Neural progenitor cell (in vitro differentiated cells): ENCODE data around the gene NFATC1. TPM values are rescaled to one million over a fixed set of nuclear protein-coding genes. Genes with fewer than 3 reads are reported as not detected.

ENCODE experiments used
- DNase-seq: peaks from one replicate; pipeline ENCODE4 v3.0.0-alpha.2; 2016; ENCODE audit warnings: low spot score
- H2AFZ ChIP-seq: fragments of 200-600 bp; sonication (generic); replicated peaks from 2 replicates; pipeline ENCODE4 v1.6.1; 2016; ENCODE audit warnings: antibody characterized with exemption
- H3F3A ChIP-seq: fragments of 200-600 bp; sonication (generic); 2 replicates; pipeline ENCODE4 v1.6.1; 2016; ENCODE audit warnings: antibody characterized with exemption, low read depth
- H3K27ac ChIP-seq: fragments of 200-600 bp; sonication (generic); 2 replicates; pipeline ENCODE4 v1.5.1; 2016; ENCODE audit warnings: mild to moderate bottlenecking
- H3K27me3 ChIP-seq: fragments of 200-600 bp; sonication (generic); 2 replicates; pipeline ENCODE4 v1.6.1; 2016; ENCODE audit warnings: mild to moderate bottlenecking, moderate library complexity
- H3K36me3 ChIP-seq: fragments of 200-600 bp; sonication (generic); 2 replicates; pipeline ENCODE4 v1.5.1; 2016
- H3K4me1 ChIP-seq: fragments of 200-600 bp; sonication (generic); 2 replicates; pipeline ENCODE4 v1.6.1; 2016; ENCODE audit warnings: mixed run types
- H3K4me2 ChIP-seq: fragments of 200-600 bp; sonication (generic); 2 replicates; pipeline ENCODE4 v1.6.1; 2016
- H3K4me3 ChIP-seq: fragments of 200-600 bp; sonication (generic); 2 replicates; pipeline ENCODE4 v1.5.1; 2016
- H3K79me2 ChIP-seq: fragments of 200-600 bp; sonication (generic); 2 replicates; pipeline ENCODE4 v1.6.1; 2016; ENCODE audit warnings: low read depth
- H3K9ac ChIP-seq: fragments of 200-600 bp; sonication (generic); 2 replicates; pipeline ENCODE4 v1.6.1; 2016
- H3K9me3 ChIP-seq: fragments of 200-600 bp; sonication (generic); 2 replicates; pipeline ENCODE4 v1.5.1; 2016; ENCODE audit warnings: low read depth
- H4K20me1 ChIP-seq: fragments of 200-600 bp; sonication (generic); 2 replicates; pipeline ENCODE4 v1.6.1; 2016; ENCODE audit warnings: low read depth
- H3K27ac Mint-ChIP-seq: 3 replicates; pipeline ENCODE4 v1.8.0; 2021; ENCODE audit warnings: mixed read lengths
- H3K27me3 Mint-ChIP-seq: 2 replicates; pipeline ENCODE4 v1.8.0; 2022; ENCODE audit warnings: low read depth, mild to moderate bottlenecking, inconsistent platforms, moderate library complexity, mixed read lengths; ENCODE audit not compliant: insufficient read depth
- H3K36me3 Mint-ChIP-seq: 3 replicates; pipeline ENCODE4 v1.8.0; 2021; ENCODE audit warnings: mixed read lengths
- H3K4me1 Mint-ChIP-seq: 3 replicates; pipeline ENCODE4 v1.8.0; 2021; ENCODE audit warnings: mixed read lengths
- H3K4me3 Mint-ChIP-seq: 3 replicates; pipeline ENCODE4 v1.8.0; 2021; ENCODE audit warnings: mild to moderate bottlenecking, moderate library complexity, mixed read lengths
- H3K9me3 Mint-ChIP-seq: 3 replicates; pipeline ENCODE4 v1.8.0; 2020; ENCODE audit warnings: mixed read lengths
- CTCF ChIP-seq: fragments of 200-600 bp; sonication (generic); IDR thresholded peaks from 2 replicates; pipeline ENCODE4 v1.5.1; 2017; ENCODE audit warnings: antibody characterized with exemption, mild to moderate bottlenecking
- EZH2 ChIP-seq: fragments of 200-600 bp; sonication (generic); IDR thresholded peaks from 2 replicates; pipeline ENCODE4 v1.6.1; 2017; ENCODE audit warnings: antibody characterized with exemption, mild to moderate bottlenecking, moderate library complexity
- EZH2phosphoT487 ChIP-seq: fragments of 200-600 bp; sonication (generic); IDR thresholded peaks from 2 replicates; pipeline ENCODE4 v1.6.1; 2017; ENCODE audit warnings: antibody characterized with exemption
- total RNA-seq: library from RNA; depleted of rRNA; stranded (reverse); fragments of >200 nt; gene quantifications from 2 replicates; pipeline ENCODE4 v1.2.3, GENCODE V29; 2015; ENCODE audit warnings: low replicate concordance

The NFATC1 gene
- total RNA-seq, 1 donor from 2014 or later = 2.3 TPM

GRCh38 chr18:79455261-79455660 is 59.5 kb downstream of the NFATC1 start:
- H2AFZ ChIP-seq = no peak overlapping the region
- no peaks in the 10 kb centered on the region for H4K20me1 ChIP-seq
- no peak overlapping the region for H3K4me2 ChIP-seq
- no peak overlapping the region for H3K4me3 Mint-ChIP-seq
- no peaks in the 10 kb centered on the region for H3K9me3 Mint-ChIP-seq
- H3K27me3 Mint-ChIP-seq = peaks cover 2% of the 10 kb centered on the region
- no peaks in the 10 kb centered on the region for H3K36me3 ChIP-seq
- H3K9me3 ChIP-seq = no peaks in the 10 kb centered on the region
- H3K9ac ChIP-seq = no peak overlapping the region
- H3K36me3 Mint-ChIP-seq = no peaks in the 10 kb centered on the region
- H3K27ac ChIP-seq = no peak overlapping the region
- H3K27ac Mint-ChIP-seq = no peak overlapping the region
- H3K79me2 ChIP-seq = no peaks in the 10 kb centered on the region
- H3K27me3 ChIP-seq = no peaks in the 10 kb centered on the region
- TF ChIP-seq EZH2 (no peak), CTCF (no peak), EZH2phosphoT487 (no peak)
- H3K4me1 Mint-ChIP-seq = peaks cover 11% of the 10 kb centered on the region
- H3K4me3 ChIP-seq = no peak overlapping the region
- H3F3A ChIP-seq = no peaks in the 10 kb centered on the region
- H3K4me1 ChIP-seq = no peaks in the 10 kb centered on the region
- no peak for DNase-seq

GRCh38 chr18:79456105-79456980 is 60.6 kb downstream of the NFATC1 start:
- H3F3A ChIP-seq = no peaks in the 10 kb centered on the region
- H3K79me2 ChIP-seq = no peaks in the 10 kb centered on the region
- DNase-seq = no peak
- H3K9ac ChIP-seq = no peak overlapping the region
- H3K9me3 ChIP-seq = no peaks in the 10 kb centered on the region
- TF ChIP-seq EZH2phosphoT487 (no peak), EZH2 (no peak), CTCF (no peak)
- no peak overlapping the region for H2AFZ ChIP-seq
- no peak overlapping the region for H3K4me2 ChIP-seq
- no peaks in the 10 kb centered on the region for H3K36me3 ChIP-seq
- no peaks in the 10 kb centered on the region for H3K9me3 Mint-ChIP-seq
- H3K27me3 Mint-ChIP-seq = peaks cover 2% of the 10 kb centered on the region
- H3K27ac Mint-ChIP-seq = no peak overlapping the region
- no peaks in the 10 kb centered on the region for H3K27me3 ChIP-seq
- peaks cover 11% of the 10 kb centered on the region for H3K4me1 Mint-ChIP-seq
- no peak overlapping the region for H3K4me3 Mint-ChIP-seq
- no peak overlapping the region for H3K27ac ChIP-seq
- H4K20me1 ChIP-seq = no peaks in the 10 kb centered on the region
- no peaks in the 10 kb centered on the region for H3K4me1 ChIP-seq
- no peaks in the 10 kb centered on the region for H3K36me3 Mint-ChIP-seq
- no peak overlapping the region for H3K4me3 ChIP-seq

GRCh38 chr18:79457239-79457638 is 61.5 kb downstream of the NFATC1 start:
- no peaks in the 10 kb centered on the region for H3K9me3 Mint-ChIP-seq
- Histone ChIP-seq H3K4me1 (no peaks in the 10 kb centered on the region), H2AFZ (no peak overlapping the region), H3K79me2 (no peaks in the 10 kb centered on the region), H3K9me3 (no peaks in the 10 kb centered on the region), H3K4me2 (no peak overlapping the region), H3K4me3 (no peak overlapping the region), H3K27ac (no peak overlapping the region), H3K36me3 (no peaks in the 10 kb centered on the region), H3K9ac (no peak overlapping the region), H3F3A (no peaks in the 10 kb centered on the region), H4K20me1 (no peaks in the 10 kb centered on the region), H3K27me3 (no peaks in the 10 kb centered on the region)
- TF ChIP-seq EZH2 = no peak
- TF ChIP-seq CTCF = no peak
- no peak for TF ChIP-seq EZH2phosphoT487
- no peaks in the 10 kb centered on the region for H3K36me3 Mint-ChIP-seq
- H3K27ac Mint-ChIP-seq = no peak overlapping the region
- peaks cover 11% of the 10 kb centered on the region for H3K4me1 Mint-ChIP-seq
- H3K4me3 Mint-ChIP-seq = no peak overlapping the region
- H3K27me3 Mint-ChIP-seq = peaks cover 2% of the 10 kb centered on the region
- no peak for DNase-seq
